T-helper 1 cell (primary cell): ENCODE data around the gene PBRM1.
"Not testable (repeated sequence)": the region's sequence is repeated elsewhere in the genome, so short reads cannot be mapped to it uniquely, and the experiment has no call there.

Experiments
- DNase-seq, 5 donors: peaks; one replicate each; pipeline ENCODE4 v3.0.0-alpha.2; 2012 to 2020

The PBRM1 gene

GRCh38 chr3:52535411-52536111, 150.2 kb downstream of the PBRM1 start:
- no peak for DNase-seq

GRCh38 chr3:52534281-52535183, 151.2 kb downstream of the PBRM1 start:
- DNase-seq = no peak

DNA sequence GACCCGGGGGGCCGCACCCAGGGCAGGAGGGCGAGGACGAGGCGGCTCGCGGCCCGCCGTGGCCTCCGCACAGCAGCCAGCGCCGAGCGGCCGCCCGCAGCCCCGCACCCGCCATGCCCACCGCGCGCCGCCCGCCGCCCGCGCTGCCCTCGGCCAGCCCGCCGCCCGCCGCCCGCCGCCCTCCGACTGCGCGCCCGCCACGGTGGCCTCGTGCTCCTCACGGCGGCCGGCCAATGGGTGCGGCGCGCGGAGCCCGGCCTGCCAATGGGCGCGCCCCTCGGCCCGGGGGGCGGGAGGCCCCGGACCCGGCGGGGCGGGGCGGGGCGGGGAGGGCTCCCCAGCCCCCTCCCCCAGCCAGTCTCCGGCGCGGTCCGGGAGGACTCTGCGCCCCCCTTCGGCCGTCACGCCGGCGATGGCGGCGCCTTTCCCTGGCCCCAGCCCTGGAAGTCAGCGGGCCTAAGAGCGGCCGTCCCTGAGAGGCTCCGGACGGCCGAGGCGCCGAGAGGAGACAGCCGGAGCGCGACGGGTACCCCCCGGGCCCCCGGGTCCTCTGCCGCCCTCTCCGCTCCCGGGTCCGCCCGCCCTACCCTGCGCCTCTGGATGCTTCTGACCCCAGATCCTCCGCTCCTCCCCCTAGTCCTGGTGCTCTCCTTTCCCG, 152.0 kb downstream of the PBRM1 start, which contains the start of gene NT5DC2:
Gene NT5DC2 (minus strand): TSS at position 235 of the 658 bp plus-strand sequence. CDS start 120 bp downstream, at position 115.
- DNase-seq = peak; percentile 35 to 69 (median 38)

DNA sequence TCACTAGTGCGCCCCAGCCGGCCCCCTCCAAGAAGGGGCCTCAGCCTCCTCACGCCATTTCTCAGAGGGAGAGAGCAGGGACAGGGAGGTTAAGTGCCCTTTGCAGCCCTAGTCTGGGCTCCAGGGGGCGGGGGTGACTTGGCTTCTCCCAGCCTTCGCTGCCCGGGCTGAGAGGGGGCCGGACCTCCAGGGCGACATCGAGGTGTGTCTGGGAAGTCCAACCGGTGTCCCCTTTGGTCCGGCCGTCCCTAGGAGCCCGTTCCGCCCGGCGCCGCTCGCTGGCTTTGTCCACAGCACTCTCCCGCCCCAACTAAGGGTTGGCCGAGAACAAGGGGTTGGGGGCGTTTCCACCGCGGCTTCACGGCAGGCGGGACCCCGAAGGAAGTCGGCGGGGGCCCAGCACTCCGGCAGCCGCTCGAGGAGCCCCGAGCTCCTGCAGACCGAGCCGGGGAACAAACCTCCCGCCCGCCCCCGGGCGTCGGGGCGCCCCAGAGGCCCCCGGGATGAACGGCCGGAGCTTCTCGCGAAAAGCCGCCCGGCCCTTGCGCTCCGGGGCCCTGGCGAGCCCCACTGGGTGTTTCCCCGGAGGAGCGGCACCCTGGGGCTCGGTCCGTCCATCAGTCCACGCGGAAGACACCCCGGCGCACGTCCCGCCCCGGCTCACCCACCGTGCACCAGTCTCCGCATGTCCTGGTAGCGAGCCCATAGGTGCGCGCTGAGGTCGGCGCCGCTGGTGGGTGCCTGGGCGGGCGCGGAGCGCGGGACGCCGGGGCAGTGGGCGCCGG, 152.7 kb downstream of the PBRM1 start:
- no peak for DNase-seq

DNA sequence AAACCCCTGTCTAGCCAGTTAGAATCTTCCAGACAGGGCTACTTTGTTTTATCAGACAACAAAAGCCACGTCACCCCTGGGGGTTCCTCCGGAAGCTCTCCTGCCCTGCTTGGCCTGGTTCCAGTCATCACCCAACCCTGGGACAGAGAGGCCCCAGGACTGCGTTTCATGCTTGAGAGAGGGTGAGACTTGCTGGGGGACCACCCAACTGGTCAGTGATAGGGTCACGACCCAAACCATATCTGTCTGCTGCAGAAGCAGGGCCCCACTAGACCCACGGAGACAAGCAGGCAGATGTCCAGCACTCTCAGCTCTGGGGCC, 153.2 kb downstream of the PBRM1 start:
- DNase-seq = no peak

DNA sequence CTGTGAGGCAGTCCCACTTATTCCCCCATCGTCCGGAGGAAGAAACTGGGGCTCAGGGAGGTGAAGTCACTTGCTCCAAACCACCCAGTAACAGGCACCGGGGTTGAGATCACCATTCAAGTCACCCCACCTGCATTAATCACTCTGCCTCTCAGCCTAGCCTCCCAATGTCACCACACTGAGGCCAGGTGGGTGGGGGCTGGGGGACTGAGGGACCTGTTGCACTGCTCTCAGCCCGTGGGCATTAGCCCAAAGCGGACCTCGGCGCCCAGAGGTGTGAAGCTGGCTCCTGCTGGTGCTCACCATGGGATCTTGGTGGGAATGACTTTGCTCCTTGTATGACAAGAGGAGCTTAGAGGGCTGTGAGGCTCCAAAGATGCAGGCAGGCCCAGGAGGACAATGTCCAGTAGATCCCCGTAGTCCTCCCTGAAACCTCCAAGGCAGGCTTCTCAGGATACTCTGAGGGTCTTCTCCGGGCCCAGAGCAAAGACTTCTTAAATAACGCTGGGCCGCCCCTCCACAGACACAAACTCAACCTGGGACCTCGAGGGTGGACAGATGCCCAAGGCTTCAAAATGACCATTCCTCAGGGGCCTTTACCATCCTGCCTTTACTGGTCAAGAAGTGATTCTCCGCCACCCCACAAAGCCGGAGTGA, 153.7 kb downstream of the PBRM1 start:
- DNase-seq = no peak

GRCh38 chr3:52530918-52531826, 154.5 kb downstream of the PBRM1 start:
- DNase-seq = no peak

DNA sequence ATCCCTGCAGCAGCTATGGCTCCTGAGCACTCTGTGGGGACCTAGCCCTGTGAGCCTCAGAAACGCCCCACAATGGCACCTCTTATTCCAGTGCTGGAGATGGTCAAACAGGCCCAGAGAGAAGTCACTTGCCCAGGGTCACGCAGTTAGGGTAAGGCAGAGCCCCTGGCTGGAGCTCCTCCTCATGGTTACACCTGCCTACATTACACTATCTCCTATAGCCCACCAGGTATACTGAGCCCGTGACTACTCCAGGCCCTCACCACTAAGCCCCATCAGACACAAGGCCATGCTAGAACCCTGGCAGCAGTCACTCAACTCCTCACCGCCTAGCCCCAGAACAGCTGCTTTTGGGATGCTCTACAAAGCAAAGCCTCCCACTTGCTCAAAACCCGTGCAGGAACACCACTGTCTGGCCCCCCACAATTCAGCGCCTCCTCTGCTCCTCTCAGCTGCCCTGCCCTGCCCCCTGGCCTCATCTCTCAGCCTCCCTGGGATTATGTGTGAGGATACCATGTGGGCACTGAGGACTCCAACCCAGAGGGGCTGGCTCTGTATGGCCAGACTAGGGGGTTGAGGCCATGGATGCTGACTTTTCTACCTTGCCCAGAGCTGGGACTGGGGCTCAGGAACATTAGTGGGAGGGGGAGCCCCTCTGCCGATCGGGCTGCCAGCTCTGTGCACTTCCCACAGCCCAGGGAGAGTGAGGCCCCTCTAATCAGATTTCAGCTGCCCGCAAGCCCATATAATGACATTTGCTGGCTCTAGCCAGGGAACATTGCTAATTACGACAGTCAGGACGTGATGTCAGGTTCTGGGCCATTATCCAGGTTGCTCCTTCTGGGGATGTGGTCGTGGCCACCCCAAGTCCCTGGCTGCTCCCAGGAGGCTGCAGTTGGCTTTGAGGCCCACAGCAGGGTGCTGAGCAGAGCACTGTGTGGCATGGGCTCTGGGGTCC, 156.1 kb downstream of the PBRM1 start:
- DNase-seq = no peak

- peak in 1 of 5 donors; percentile 6 for DNase-seq
These were observed 156.9 kb downstream of the PBRM1 start for GRCh38 chr3:52528586-52529375.

- peak in 1 of 5 donors; percentile 7 for DNase-seq
These were observed 157.8 kb downstream of the PBRM1 start for GRCh38 chr3:52527732-52528585.

DNA sequence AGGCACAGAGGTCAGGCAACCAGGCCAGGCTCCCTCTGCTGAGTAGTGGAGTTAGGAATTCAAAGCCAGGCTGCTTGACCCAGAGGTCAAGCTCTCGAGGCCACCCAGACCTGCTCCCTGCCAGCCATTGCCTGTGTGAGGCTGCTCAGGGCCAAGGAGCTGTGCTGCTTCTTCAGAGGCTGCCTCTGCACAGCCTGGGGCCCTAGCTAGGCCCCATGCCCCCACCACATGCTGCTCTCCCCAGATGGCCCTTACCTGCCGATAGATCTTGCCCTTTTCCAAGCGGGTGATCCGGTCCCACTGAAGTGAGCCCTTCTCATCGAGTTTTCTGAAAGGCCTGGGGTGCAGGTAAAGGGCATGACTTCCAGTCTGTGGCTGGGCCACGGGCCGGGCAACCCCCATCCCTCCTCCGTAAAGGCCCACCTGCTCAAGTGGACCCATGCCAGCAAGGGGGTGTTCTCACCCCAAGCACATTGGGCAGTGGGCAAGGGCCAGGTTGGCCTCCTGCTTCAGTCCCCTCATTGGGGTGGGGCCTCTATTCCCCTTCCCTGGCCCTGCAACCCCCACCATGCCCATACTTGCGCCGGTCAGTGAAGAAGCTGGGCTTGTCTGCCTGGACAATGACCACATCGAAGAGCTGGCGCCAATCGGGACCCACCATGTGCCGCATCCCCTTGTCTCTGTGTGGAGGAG, 158.5 kb downstream of the PBRM1 start:
- DNase-seq = no peak

- DNase-seq = not testable (repeated sequence)
These were observed 159.1 kb downstream of the PBRM1 start for GRCh38 chr3:52526671-52527038.

DNA sequence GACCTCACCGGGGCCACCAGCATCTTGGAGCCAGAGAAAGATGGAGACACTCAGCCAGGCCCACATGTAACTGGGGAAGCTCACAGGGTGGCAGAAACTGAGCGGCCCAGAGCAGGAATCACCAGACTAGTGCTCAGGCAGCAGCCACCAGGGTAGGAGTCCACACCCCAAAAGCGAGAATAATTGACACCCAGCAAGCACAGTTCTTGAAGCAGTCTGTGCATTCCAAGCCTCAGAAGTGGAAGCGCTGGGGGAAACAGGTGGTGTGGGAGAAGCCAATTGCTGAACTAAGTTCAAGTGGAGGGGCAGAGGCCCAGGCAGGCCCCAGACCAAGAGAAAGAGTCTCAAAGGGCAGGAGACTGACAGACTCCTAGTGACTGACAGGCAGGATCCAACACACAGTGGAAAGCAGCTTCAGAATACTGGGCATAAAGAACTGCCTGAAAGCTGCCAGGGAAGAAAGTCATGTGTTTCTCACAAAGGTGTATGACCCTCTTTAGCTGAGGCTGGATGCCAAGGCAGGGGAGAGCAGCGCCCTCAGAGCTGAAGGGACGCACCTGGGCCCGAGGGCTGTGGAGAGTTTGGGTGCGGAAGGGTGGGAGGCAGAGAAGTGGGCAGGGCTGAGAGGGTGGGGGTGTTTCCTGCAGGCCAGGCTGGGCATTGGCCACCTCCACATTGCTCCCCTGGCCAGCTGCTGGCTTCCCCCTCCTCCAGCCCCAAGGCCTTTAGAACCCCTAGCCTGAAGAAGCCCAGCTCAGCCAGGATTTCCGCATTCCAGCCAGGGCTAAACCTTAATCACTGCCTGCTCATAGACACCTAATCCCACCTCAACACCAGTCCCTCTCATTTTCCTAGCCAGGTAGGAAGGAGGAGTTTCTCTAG, 159.8 kb downstream of the PBRM1 start:
- peak in 1 of 5 donors; percentile 4 for DNase-seq

GRCh38 chr3:52524752-52525679, 160.7 kb downstream of the PBRM1 start:
- no peak for DNase-seq

DNA sequence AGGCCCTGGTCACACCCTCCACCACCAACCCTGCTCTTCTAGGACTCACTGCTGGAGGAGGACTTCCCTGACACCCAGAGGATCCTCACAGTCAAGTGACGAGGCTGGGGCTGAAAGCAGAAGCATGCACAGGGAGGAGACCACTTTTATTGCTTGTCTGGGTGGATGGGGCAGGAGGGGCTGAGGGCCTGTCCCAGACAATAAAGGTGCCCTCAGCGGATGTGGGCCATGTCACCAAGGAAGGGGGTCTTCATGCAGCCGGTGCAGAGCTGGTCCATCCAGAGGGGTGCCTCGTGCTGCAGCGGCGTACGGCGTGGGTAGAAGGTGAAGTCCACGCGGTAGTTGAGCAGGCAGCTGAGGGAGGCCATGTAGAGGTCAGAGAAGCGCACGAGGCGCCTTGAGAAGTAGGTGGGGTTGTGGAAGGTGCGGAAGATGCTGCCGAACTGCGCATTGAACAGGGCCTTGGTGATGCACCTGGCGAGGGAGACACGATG, 161.4 kb downstream of the PBRM1 start:
- no peak for DNase-seq
